K562 (cell line): ENCODE results near the gene SIGMAR1.

Source experiments
- ATF3 ChIP-seq, 2 experiments: fragments of 450-650 bp in 1 of 2; sonication (generic) in 1 of 2; formaldehyde crosslinking in 1 of 2; IDR thresholded peaks in 1 of 2; conservative IDR thresholded peaks in 1 of 2; 2 replicates each; pipeline versions ENCODE4 v1.6.1 to v1.8.1; 2016 to 2023; ENCODE audit warnings: mild to moderate bottlenecking in 2 of 2, moderate library complexity in 2 of 2, inconsistent platforms in 1 of 2, missing genetic modification reagents in 1 of 2
- CCNT2 ChIP-seq: IDR thresholded peaks from 2 replicates; pipeline ENCODE4 v1.6.1; 2011; ENCODE audit warnings: borderline replicate concordance, low read depth, mild to moderate bottlenecking, moderate library complexity, mixed read lengths, low read length; ENCODE audit not compliant: insufficient read length; ENCODE audit errors: extremely low read depth

GRCh38 chr9:34628656-34629490 is 8.7 kb downstream of the SIGMAR1 start, which contains the start of gene ARID3C:
- TF ChIP-seq CCNT2 = no peak
- no peak for TF ChIP-seq ATF3 (IDR thresholded peaks at IDR 0.05)
- no peak for TF ChIP-seq ATF3 (CRISPR knock-in tag; conservative IDR thresholded peaks at IDR 0.05)
